CD4-positive, CD25-positive, alpha-beta regulatory T cell (primary cell): ENCODE measurements around the gene OGFR. TPM values are rescaled to one million over a fixed set of nuclear protein-coding genes. Genes with fewer than 3 reads are reported as not detected.
A peak's percentile ranks its signal among the peaks of the same experiment; 100 is the strongest.

ENCODE experiments used
- ATAC-seq, 2 donors: fragments of 150-1000 bp; cut with Tn5 transposase; one replicate each; pipeline ENCODE4 v1.10.0; 2021; ENCODE audit warnings: low read depth in 2 of 2, moderate number of reproducible peaks in 2 of 2, moderate library complexity in 1 of 2
- DNase-seq, 3 donors: peaks; one replicate each; pipeline versions ENCODE4 v3.0.0 to v3.0.0-alpha.2; 2012 to 2022; ENCODE audit warnings: mixed read lengths in 1 of 3
- H3K27ac ChIP-seq: one replicate; pipeline ENCODE4 v1.7.0; 2013; ENCODE audit warnings: mild to moderate bottlenecking, low read length; ENCODE audit not compliant: insufficient read depth, poor library complexity, severe bottlenecking
- H3K27me3 ChIP-seq: one replicate; pipeline ENCODE4 v1.7.0; 2013; ENCODE audit warnings: low read length; ENCODE audit not compliant: control insufficient read depth, insufficient read depth
- H3K36me3 ChIP-seq: one replicate; pipeline ENCODE4 v1.7.0; 2013; ENCODE audit warnings: mild to moderate bottlenecking, low read length, moderate library complexity; ENCODE audit not compliant: control insufficient read depth, insufficient read depth
- H3K4me1 ChIP-seq: 2 replicates; pipeline ENCODE4 v1.7.0; 2013; ENCODE audit warnings: mild to moderate bottlenecking, low read length; ENCODE audit not compliant: insufficient read depth, control insufficient read depth, poor library complexity, severe bottlenecking
- H3K4me3 ChIP-seq: one replicate; pipeline ENCODE4 v1.7.0; 2013; ENCODE audit warnings: low read depth, mild to moderate bottlenecking, low read length, moderate library complexity
- H3K9me3 ChIP-seq, 2 experiments: 1 replicate in 1 of 2; 2 replicates in 1 of 2; pipeline ENCODE4 v1.7.0; 2013; ENCODE audit warnings: low read length in 2 of 2, mild to moderate bottlenecking in 1 of 2, moderate library complexity in 1 of 2; ENCODE audit not compliant: control insufficient read depth in 2 of 2
- H3K27ac Mint-ChIP-seq, 3 donors: one replicate each; pipeline ENCODE4 v1.8.0; 2020 to 2022; ENCODE audit warnings: mild to moderate bottlenecking in 3 of 3, mixed read lengths in 3 of 3, moderate library complexity in 2 of 3
- H3K27me3 Mint-ChIP-seq: one replicate; pipeline ENCODE4 v1.8.0; 2022; ENCODE audit warnings: mild to moderate bottlenecking, mixed read lengths
- H3K36me3 Mint-ChIP-seq: one replicate; pipeline ENCODE4 v1.8.0; 2020; ENCODE audit warnings: mixed read lengths
- H3K4me1 Mint-ChIP-seq, 4 donors: one replicate each; pipeline ENCODE4 v1.8.0; 2020 to 2022; ENCODE audit warnings: mixed read lengths in 4 of 4, mild to moderate bottlenecking in 1 of 4
- H3K4me3 Mint-ChIP-seq, 4 donors: one replicate each; pipeline ENCODE4 v1.8.0; 2020 to 2022; ENCODE audit warnings: mild to moderate bottlenecking in 4 of 4, mixed read lengths in 4 of 4, moderate library complexity in 3 of 4
- H3K9me3 Mint-ChIP-seq, 7 donors: one replicate each; pipeline ENCODE4 v1.8.0; 2020 to 2022; ENCODE audit warnings: mixed read lengths in 7 of 7, mild to moderate bottlenecking in 3 of 7, moderate library complexity in 2 of 7
- polyA plus RNA-seq, 4 donors: library from polyadenylated mRNA; unstranded; fragments of 300-500 nt; fragmentation: Illumina TruSeq; gene quantifications; one replicate each; pipeline ENCODE4 v1.2.3, GENCODE V29; 2021
- total RNA-seq: library from RNA; stranded (reverse); gene quantifications from one replicate; pipeline ENCODE4 v1.2.3, GENCODE V29; 2022

Gene OGFR
- total and polyA plus RNA-seq, 5 donors from 2014 or later, result 41.5 to 61.1 (median 42.2) TPM

- H3K9me3 Mint-ChIP-seq, result no peaks in the 10 kb centered on the region
- peaks cover 36% of the 10 kb centered on the region for H3K4me1 ChIP-seq
- ATAC-seq (no peak), DNase-seq (no peak)
- no peaks in the 10 kb centered on the region for H3K27me3 ChIP-seq
- H3K36me3 ChIP-seq, result no peaks in the 10 kb centered on the region
- H3K27ac Mint-ChIP-seq, result no peak overlapping the region
- H3K9me3 ChIP-seq, result no peaks in the 10 kb centered on the region
- H3K4me3 Mint-ChIP-seq, result no peak overlapping the region
- H3K4me1 Mint-ChIP-seq, result peaks cover 0 to 66% (median 14%) of the 10 kb centered on the region in 4 donors
- no peak overlapping the region for H3K4me3 ChIP-seq
- no peak overlapping the region for H3K27ac ChIP-seq
- H3K27me3 Mint-ChIP-seq, result no peaks in the 10 kb centered on the region
- no peaks in the 10 kb centered on the region for H3K36me3 Mint-ChIP-seq
Measured at GRCh38 chr20:62770916-62771315, 33.7 kb upstream of the OGFR start.

- no peaks in the 10 kb centered on the region for H3K27me3 Mint-ChIP-seq
- H3K27ac ChIP-seq, result no peak overlapping the region
- H3K4me3 Mint-ChIP-seq, result no peak overlapping the region
- H3K4me1 Mint-ChIP-seq, result peaks cover 0 to 72% (median 15%) of the 10 kb centered on the region in 4 donors
- H3K36me3 Mint-ChIP-seq, result no peaks in the 10 kb centered on the region
- no peaks in the 10 kb centered on the region for H3K27me3 ChIP-seq
- H3K27ac Mint-ChIP-seq, result no peak overlapping the region
- H3K36me3 ChIP-seq, result no peaks in the 10 kb centered on the region
- H3K4me3 ChIP-seq, result no peak overlapping the region
- H3K9me3 ChIP-seq, result no peaks in the 10 kb centered on the region
- peaks cover 42% of the 10 kb centered on the region for H3K4me1 ChIP-seq
- ATAC-seq (no peak), DNase-seq (no peak)
- H3K9me3 Mint-ChIP-seq, result no peaks in the 10 kb centered on the region
Measured at GRCh38 chr20:62771396-62772102, 33.1 kb upstream of the OGFR start.

- Mint-ChIP-seq H3K9me3 (peaks cover 0 to under 1% (median 0%) of the 10 kb centered on the region in 7 donors), H3K27me3 (no peaks in the 10 kb centered on the region), H3K27ac (peak overlapping the region in 2 of 3 donors; percentile 26 to 67), H3K4me1 (peaks cover 0 to 77% (median 16%) of the 10 kb centered on the region in 4 donors), H3K4me3 (no peak overlapping the region), H3K36me3 (no peaks in the 10 kb centered on the region)
- no peak overlapping the region for H3K27ac ChIP-seq
- H3K4me3 ChIP-seq, result no peak overlapping the region
- H3K27me3 ChIP-seq, result no peaks in the 10 kb centered on the region
- DNase-seq (no peak), ATAC-seq (no peak)
- H3K4me1 ChIP-seq, result peaks cover 46% of the 10 kb centered on the region
- no peaks in the 10 kb centered on the region for H3K9me3 ChIP-seq
- H3K36me3 ChIP-seq, result no peaks in the 10 kb centered on the region
Measured at GRCh38 chr20:62772103-62772611, 32.5 kb upstream of the OGFR start.

GRCh38 chr20:62772619-62772989 is 32.0 kb upstream of the OGFR start:
- H3K9me3 Mint-ChIP-seq, result peaks cover 0 to 2% (median 0%) of the 10 kb centered on the region in 7 donors

GRCh38 chr20:62772990-62773844 is 31.4 kb upstream of the OGFR start:
- peaks cover 0 to 77% (median 18%) of the 10 kb centered on the region in 4 donors for H3K4me1 Mint-ChIP-seq
- no peaks in the 10 kb centered on the region for H3K36me3 Mint-ChIP-seq
- Histone ChIP-seq H3K36me3 (no peaks in the 10 kb centered on the region), H3K4me1 (peaks cover 49% of the 10 kb centered on the region), H3K27ac (no peak overlapping the region), H3K4me3 (no peak overlapping the region), H3K9me3 (no peaks in the 10 kb centered on the region), H3K27me3 (no peaks in the 10 kb centered on the region)
- peak overlapping the region in 3 of 4 donors; percentile 32 to 56 (median 50) for H3K4me3 Mint-ChIP-seq
- H3K27me3 Mint-ChIP-seq, result no peaks in the 10 kb centered on the region
- H3K9me3 Mint-ChIP-seq, result peaks cover 0 to 2% (median 0%) of the 10 kb centered on the region in 7 donors
- no peak for DNase-seq
- peak overlapping the region; percentile 26 to 84 (median 51) for H3K27ac Mint-ChIP-seq
- no peak for ATAC-seq

More at GRCh38 chr20:62772619-62772989, 32.0 kb upstream of the OGFR start:
- no peak overlapping the region for H3K27ac ChIP-seq
- ATAC-seq (no peak), DNase-seq (no peak)
- Mint-ChIP-seq H3K27me3 (no peaks in the 10 kb centered on the region), H3K36me3 (no peaks in the 10 kb centered on the region), H3K4me1 (peaks cover 0 to 77% (median 15%) of the 10 kb centered on the region in 4 donors), H3K4me3 (no peak overlapping the region), H3K27ac (peak overlapping the region in 2 of 3 donors; percentile 26 to 67)
- H3K4me1 ChIP-seq, result peaks cover 49% of the 10 kb centered on the region
- H3K4me3 ChIP-seq, result no peak overlapping the region
- H3K36me3 ChIP-seq, result no peaks in the 10 kb centered on the region
- H3K27me3 ChIP-seq, result no peaks in the 10 kb centered on the region
- no peaks in the 10 kb centered on the region for H3K9me3 ChIP-seq

- peaks cover 0 to 75% (median 18%) of the 10 kb centered on the region in 4 donors for H3K4me1 Mint-ChIP-seq
- H3K27me3 ChIP-seq, result no peaks in the 10 kb centered on the region
- H3K9me3 Mint-ChIP-seq, result peaks cover 0 to 2% (median 0%) of the 10 kb centered on the region in 7 donors
- no peak overlapping the region for H3K4me3 ChIP-seq
- DNase-seq (no peak), ATAC-seq (no peak)
- no peaks in the 10 kb centered on the region for H3K36me3 ChIP-seq
- H3K4me3 Mint-ChIP-seq, result peak overlapping the region in 3 of 4 donors; percentile 38 to 56 (median 51)
- H3K27me3 Mint-ChIP-seq, result no peaks in the 10 kb centered on the region
- H3K36me3 Mint-ChIP-seq, result no peaks in the 10 kb centered on the region
- no peaks in the 10 kb centered on the region for H3K9me3 ChIP-seq
- H3K27ac Mint-ChIP-seq, result peak overlapping the region; percentile 93 to 97 (median 96)
- peaks cover 49% of the 10 kb centered on the region for H3K4me1 ChIP-seq
- H3K27ac ChIP-seq, result peak overlapping the region; percentile 74
Measured at GRCh38 chr20:62773845-62774714, 30.6 kb upstream of the OGFR start.

- ATAC-seq (no peak), DNase-seq (no peak)
- no peaks in the 10 kb centered on the region for H3K27me3 ChIP-seq
- Mint-ChIP-seq H3K36me3 (no peaks in the 10 kb centered on the region), H3K9me3 (peaks cover 0 to 2% (median 0%) of the 10 kb centered on the region in 7 donors), H3K4me1 (peaks cover 0 to 70% (median 17%) of the 10 kb centered on the region in 4 donors), H3K4me3 (peak overlapping the region in 1 of 4 donors; percentile 24), H3K27me3 (no peaks in the 10 kb centered on the region), H3K27ac (peak overlapping the region; percentile 93 to 97 (median 96))
- peaks cover 49% of the 10 kb centered on the region for H3K4me1 ChIP-seq
- no peak overlapping the region for H3K4me3 ChIP-seq
- no peaks in the 10 kb centered on the region for H3K9me3 ChIP-seq
- H3K27ac ChIP-seq, result peak overlapping the region; percentile 74
- H3K36me3 ChIP-seq, result no peaks in the 10 kb centered on the region
Measured at GRCh38 chr20:62774762-62775161, 29.9 kb upstream of the OGFR start.
